KMS-11 (cell line): ENCODE data around the gene HS3ST3A1.

Experiments
- H2AFZ ChIP-seq: fragments of 200-600 bp; sonication (generic); 2 replicates; pipeline ENCODE4 v1.6.1; 2016; ENCODE audit warnings: antibody characterized with exemption, mixed run types, low read depth
- H3K27ac ChIP-seq: fragments of 200-600 bp; sonication (generic); 2 replicates; pipeline ENCODE4 v1.6.1; 2016; ENCODE audit warnings: mild to moderate bottlenecking, mixed run types
- H3K27me3 ChIP-seq: fragments of 200-600 bp; sonication (generic); 2 replicates; pipeline ENCODE4 v1.6.1; 2017; ENCODE audit warnings: mild to moderate bottlenecking, low read depth, mixed run types, moderate library complexity; ENCODE audit not compliant: insufficient read depth
- H3K36me3 ChIP-seq: fragments of 200-600 bp; sonication (generic); 2 replicates; pipeline ENCODE4 v1.6.1; 2017; ENCODE audit warnings: mild to moderate bottlenecking, mixed run types; ENCODE audit not compliant: insufficient read depth
- H3K4me1 ChIP-seq: fragments of 200-600 bp; sonication (generic); 2 replicates; pipeline ENCODE4 v1.6.1; 2016; ENCODE audit warnings: mild to moderate bottlenecking, low read depth, mixed run types; ENCODE audit not compliant: poor library complexity, severe bottlenecking
- H3K4me2 ChIP-seq: fragments of 200-600 bp; sonication (generic); 2 replicates; pipeline ENCODE4 v1.7.0; 2016; ENCODE audit warnings: mild to moderate bottlenecking, mixed run types
- H3K4me3 ChIP-seq: fragments of 200-600 bp; sonication (generic); IDR thresholded peaks from 2 replicates; pipeline ENCODE4 v1.6.1; 2017; ENCODE audit warnings: low read depth, low read length, mixed read lengths; ENCODE audit not compliant: insufficient read depth
- H3K79me2 ChIP-seq: fragments of 200-600 bp; sonication (generic); 2 replicates; pipeline ENCODE4 v1.6.1; 2016; ENCODE audit warnings: low read depth, mixed run types; ENCODE audit not compliant: insufficient read depth
- H3K9ac ChIP-seq: fragments of 200-600 bp; sonication (generic); 2 replicates; pipeline ENCODE4 v1.6.1; 2016; ENCODE audit warnings: mild to moderate bottlenecking, mixed run types
- H4K20me1 ChIP-seq: fragments of 200-600 bp; sonication (generic); 2 replicates; pipeline ENCODE4 v1.6.1; 2016; ENCODE audit warnings: mild to moderate bottlenecking, mixed run types; ENCODE audit not compliant: insufficient read depth
- TF ChIP-seq, protein P1 (sequence below): fragments of 200-600 bp; sonication (generic); conservative IDR thresholded peaks from 2 replicates; pipeline ENCODE4 v1.6.1; 2017; ENCODE audit warnings: low read depth, mild to moderate bottlenecking, antibody characterized with exemption, low read length, moderate library complexity, mixed read lengths

Gene HS3ST3A1

DNA sequence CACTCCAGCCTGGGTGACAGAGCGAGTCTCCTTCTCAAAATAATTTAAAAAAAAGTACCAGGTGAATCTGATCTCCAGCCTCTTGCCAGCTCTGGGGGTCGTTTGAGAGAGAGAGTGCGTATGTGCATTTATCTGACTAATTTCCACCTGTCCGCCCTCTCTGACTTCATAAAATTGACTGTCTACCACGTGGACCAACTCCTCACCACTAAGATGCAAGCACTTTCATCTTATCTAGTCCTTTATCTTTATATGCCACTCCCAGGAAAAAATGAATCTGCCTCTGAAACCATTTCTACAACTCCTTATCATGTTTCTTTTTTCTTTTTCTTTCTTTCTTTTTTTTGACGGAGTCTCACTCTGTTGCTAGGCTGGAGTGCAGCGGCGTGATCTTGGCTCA is 55.8 kb downstream of the HS3ST3A1 start:
- Histone ChIP-seq H3K27ac (no peak overlapping the region), H3K79me2 (no peaks in the 10 kb centered on the region)
- TF ChIP-seq, protein P1, sequence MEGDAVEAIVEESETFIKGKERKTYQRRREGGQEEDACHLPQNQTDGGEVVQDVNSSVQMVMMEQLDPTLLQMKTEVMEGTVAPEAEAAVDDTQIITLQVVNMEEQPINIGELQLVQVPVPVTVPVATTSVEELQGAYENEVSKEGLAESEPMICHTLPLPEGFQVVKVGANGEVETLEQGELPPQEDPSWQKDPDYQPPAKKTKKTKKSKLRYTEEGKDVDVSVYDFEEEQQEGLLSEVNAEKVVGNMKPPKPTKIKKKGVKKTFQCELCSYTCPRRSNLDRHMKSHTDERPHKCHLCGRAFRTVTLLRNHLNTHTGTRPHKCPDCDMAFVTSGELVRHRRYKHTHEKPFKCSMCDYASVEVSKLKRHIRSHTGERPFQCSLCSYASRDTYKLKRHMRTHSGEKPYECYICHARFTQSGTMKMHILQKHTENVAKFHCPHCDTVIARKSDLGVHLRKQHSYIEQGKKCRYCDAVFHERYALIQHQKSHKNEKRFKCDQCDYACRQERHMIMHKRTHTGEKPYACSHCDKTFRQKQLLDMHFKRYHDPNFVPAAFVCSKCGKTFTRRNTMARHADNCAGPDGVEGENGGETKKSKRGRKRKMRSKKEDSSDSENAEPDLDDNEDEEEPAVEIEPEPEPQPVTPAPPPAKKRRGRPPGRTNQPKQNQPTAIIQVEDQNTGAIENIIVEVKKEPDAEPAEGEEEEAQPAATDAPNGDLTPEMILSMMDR: no peak

DNA sequence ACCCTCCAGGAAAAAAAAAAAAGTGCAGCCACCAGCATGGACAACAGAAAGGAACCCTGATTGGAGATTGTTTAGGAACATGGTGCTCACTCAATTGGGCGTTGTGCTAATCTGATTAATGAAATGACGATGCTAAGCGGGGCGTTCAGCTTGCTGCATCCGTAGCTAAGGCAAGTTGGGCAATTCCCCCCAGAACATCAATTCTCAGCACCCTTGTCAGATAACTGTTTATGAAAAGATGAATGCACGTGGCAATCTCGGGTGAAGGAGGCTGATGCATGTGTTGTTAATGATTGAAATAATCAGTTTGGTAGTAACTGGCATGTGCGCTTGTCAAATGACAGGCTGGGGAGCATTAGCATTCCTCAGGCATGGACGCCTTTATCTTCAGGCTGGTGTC is 57.0 kb downstream of the HS3ST3A1 start:
- no peaks in the 10 kb centered on the region for H3K27me3 ChIP-seq
- no peaks in the 10 kb centered on the region for H4K20me1 ChIP-seq
- H3K4me1 ChIP-seq: no peaks in the 10 kb centered on the region
- no peak overlapping the region for H3K4me2 ChIP-seq
- no peaks in the 10 kb centered on the region for H3K79me2 ChIP-seq
- H3K27ac ChIP-seq: no peak overlapping the region
- TF ChIP-seq, protein P1: no peak
- H3K4me3 ChIP-seq: no peak overlapping the region
- no peak overlapping the region for H3K9ac ChIP-seq
- H3K36me3 ChIP-seq: no peaks in the 10 kb centered on the region
- no peak overlapping the region for H2AFZ ChIP-seq

More for the DNA sequence above, 55.8 kb downstream of the HS3ST3A1 start:
- no peak overlapping the region for H3K4me3 ChIP-seq
- no peak overlapping the region for H2AFZ ChIP-seq
- H4K20me1 ChIP-seq: no peaks in the 10 kb centered on the region
- H3K9ac ChIP-seq: no peak overlapping the region
- H3K4me2 ChIP-seq: no peak overlapping the region
- H3K4me1 ChIP-seq: no peaks in the 10 kb centered on the region
- no peaks in the 10 kb centered on the region for H3K36me3 ChIP-seq
- no peaks in the 10 kb centered on the region for H3K27me3 ChIP-seq

DNA sequence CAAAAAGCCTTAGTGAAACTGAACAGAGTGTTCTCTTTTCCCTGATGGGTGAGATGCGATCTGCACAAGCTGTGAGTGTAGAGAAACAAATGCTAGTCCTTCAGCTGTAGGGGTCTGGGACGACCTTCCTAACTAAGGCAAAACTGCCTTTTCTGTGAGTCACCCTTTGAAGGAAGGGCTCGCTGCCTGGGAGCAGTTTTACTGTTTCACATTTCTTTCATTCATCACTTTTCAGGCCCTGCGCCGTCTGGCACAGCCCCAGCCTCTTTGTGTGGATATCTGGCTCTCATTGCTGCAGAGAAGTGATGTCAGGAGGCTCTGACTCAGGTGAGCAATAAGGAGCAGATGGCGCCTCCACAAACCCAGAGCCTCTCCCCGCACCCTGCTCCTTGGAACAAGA is 57.4 kb downstream of the HS3ST3A1 start:
- no peak overlapping the region for H3K9ac ChIP-seq
- no peak overlapping the region for H2AFZ ChIP-seq
- H3K27me3 ChIP-seq: no peaks in the 10 kb centered on the region
- H3K79me2 ChIP-seq: no peaks in the 10 kb centered on the region
- H3K4me2 ChIP-seq: no peak overlapping the region
- H4K20me1 ChIP-seq: no peaks in the 10 kb centered on the region
- no peaks in the 10 kb centered on the region for H3K36me3 ChIP-seq
- no peaks in the 10 kb centered on the region for H3K4me1 ChIP-seq
- no peak overlapping the region for H3K27ac ChIP-seq
- TF ChIP-seq, protein P1: no peak
- no peak overlapping the region for H3K4me3 ChIP-seq

DNA sequence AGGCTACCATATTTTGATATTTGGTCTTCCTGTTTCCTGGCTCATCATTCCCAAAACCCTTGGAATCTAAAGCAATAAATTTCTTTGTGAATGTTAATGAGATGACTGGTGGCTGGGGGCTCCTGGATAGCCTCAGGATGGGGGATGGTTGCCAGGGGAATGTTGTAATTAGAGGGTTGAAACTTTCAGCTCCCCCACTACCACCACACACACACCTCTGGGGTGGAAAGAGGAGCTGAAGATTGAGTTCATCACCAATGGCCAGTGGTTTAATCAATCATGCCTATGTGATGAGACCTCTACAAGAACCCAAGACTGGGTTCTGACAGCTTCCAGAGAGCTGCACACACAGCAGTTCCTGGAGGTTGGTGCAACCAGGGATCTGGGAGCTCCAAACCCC is 59.1 kb downstream of the HS3ST3A1 start:
- Histone ChIP-seq H3K4me2 (no peak overlapping the region), H3K4me1 (no peaks in the 10 kb centered on the region), H2AFZ (no peak overlapping the region), H3K36me3 (no peaks in the 10 kb centered on the region), H3K79me2 (no peaks in the 10 kb centered on the region), H3K27me3 (no peaks in the 10 kb centered on the region), H3K27ac (no peak overlapping the region), H3K9ac (no peak overlapping the region), H3K4me3 (no peak overlapping the region), H4K20me1 (no peaks in the 10 kb centered on the region)
- TF ChIP-seq, protein P1: no peak
